ENCODE data around the gene PCCA. TPM values are rescaled to one million over a fixed set of nuclear protein-coding genes. Genes with fewer than 3 reads are reported as not detected.

Gene PCCA
- polyA plus RNA-seq, 4 donors: 3.0 to 24.7 (median 14.8) TPM

DNA sequence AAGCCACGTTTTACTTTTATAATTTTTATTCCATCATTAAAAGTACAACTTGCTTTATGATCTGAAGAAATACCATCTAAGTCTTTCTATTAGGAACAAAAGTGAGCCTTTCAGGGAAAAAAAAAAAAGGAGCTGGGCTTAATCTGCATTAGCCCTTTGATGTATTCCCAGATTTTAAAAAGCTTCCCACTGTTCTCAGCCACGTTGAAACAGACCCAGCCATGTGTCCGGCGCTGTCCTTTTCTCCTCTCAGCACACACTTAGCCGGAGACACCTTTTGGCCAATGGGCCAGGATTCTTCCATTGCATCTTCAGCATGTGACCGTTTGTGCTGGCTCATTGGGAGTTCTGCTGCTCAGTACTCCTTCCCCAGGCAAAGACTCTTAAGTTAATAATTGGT, 394.2 kb downstream of the PCCA start:
- H3K4me3 ChIP-seq (ENCODE audit: low read depth in 1 of 3, low read length in 3 of 3): no peak overlapping the region
- DNase-seq (no peak), FAIRE-seq (no peak)
- no peaks in the 10 kb centered on the region for H3K9me3 ChIP-seq (ENCODE audit: control insufficient read depth in 2 of 2, insufficient read depth in 1 of 2, low read depth in 1 of 2, low read length in 1 of 2)
- peaks cover 0 to 3% (median 0%) of the 10 kb centered on the region in 3 donors for H3K4me1 ChIP-seq (ENCODE audit: control insufficient read depth in 3 of 3, insufficient read depth in 2 of 3, low read depth in 1 of 3, low read length in 2 of 3)
- no peaks in the 10 kb centered on the region for H3K36me3 ChIP-seq (ENCODE audit: control insufficient read depth in 3 of 3, insufficient read depth in 2 of 3, low read depth in 1 of 3, low read length in 3 of 3)
- no peaks in the 10 kb centered on the region for H3K27me3 ChIP-seq (ENCODE audit: control insufficient read depth in 3 of 3, insufficient read depth in 3 of 3, low read length in 3 of 3)
- WGBS, 3 donors: 87 to 91% (median 90%) methylated on average over 6 of the region's 6 CpGs
- no peak overlapping the region for H3K27ac ChIP-seq (ENCODE audit: low read depth in 1 of 3, low read length in 2 of 3)

- FAIRE-seq: no peak
- H3K4me1 ChIP-seq (ENCODE audit: control insufficient read depth in 3 of 3, insufficient read depth in 2 of 3, low read depth in 1 of 3, low read length in 2 of 3): peaks cover 0 to 3% (median 0%) of the 10 kb centered on the region in 3 donors
- H3K27ac ChIP-seq (ENCODE audit: low read depth in 1 of 3, low read length in 2 of 3): no peak overlapping the region
- no peak overlapping the region for H3K4me3 ChIP-seq (ENCODE audit: low read depth in 1 of 3, low read length in 3 of 3)
- H3K9me3 ChIP-seq (ENCODE audit: control insufficient read depth in 2 of 2, insufficient read depth in 1 of 2, low read depth in 1 of 2, low read length in 1 of 2): no peaks in the 10 kb centered on the region
- 48 to 63% (median 58%) methylated on average over 8 of the region's 8 CpGs for WGBS, 3 donors
- no peaks in the 10 kb centered on the region for H3K27me3 ChIP-seq (ENCODE audit: control insufficient read depth in 3 of 3, insufficient read depth in 3 of 3, low read length in 3 of 3)
- H3K36me3 ChIP-seq (ENCODE audit: control insufficient read depth in 3 of 3, insufficient read depth in 2 of 3, low read depth in 1 of 3, low read length in 3 of 3): no peaks in the 10 kb centered on the region
- no peak for DNase-seq
These were observed 395.0 kb downstream of the PCCA start for GRCh38 chr13:100483841-100484381.

DNA sequence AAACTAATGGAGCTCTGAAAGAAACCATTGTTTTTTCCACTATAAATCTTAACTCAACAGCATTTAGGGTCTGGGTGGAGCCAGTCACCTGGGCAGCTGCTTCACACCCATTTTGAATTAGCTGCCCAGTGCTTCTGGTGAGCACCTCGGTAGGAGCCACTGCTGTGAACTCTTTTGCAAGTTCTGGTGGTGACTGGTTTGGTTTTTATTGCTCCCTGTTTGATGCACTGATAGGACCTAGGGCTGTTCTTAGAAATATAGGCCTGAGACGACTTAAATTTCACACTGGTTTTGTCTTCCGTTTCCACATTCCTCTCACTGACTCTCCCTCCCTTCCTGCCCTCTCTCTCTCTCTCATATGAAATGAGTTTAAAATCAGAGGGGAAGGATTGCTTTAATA, 395.8 kb downstream of the PCCA start:
- peak in 1 of 2 donors; percentile 2 for DNase-seq
- WGBS, 3 donors: 39 to 78% (median 67%) methylated on average over 3 of the region's 3 CpGs

DNA sequence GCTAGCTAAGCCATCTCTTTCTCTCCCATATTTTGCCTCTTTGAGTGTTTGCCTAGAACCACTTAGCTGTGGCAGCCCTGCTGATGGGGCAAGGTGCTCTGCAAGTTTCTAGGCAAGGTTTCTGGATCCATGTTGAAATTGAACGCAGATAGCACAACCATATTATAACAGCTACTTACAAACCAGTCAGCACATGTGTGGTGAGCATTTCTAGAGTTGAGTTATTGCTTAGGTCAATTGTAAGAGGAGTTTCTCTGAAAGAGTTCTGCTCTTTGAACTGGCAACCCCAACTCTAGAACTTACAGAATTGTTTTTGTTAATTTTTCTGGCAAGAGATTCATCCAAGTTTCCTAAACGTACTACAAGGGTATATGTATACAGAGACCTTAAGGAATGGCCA, 396.4 kb downstream of the PCCA start:
- Histone ChIP-seq H3K27me3 (ENCODE audit: control insufficient read depth in 3 of 3, insufficient read depth in 3 of 3, low read length in 3 of 3) (no peaks in the 10 kb centered on the region), H3K4me3 (ENCODE audit: low read depth in 1 of 3, low read length in 3 of 3) (no peak overlapping the region), H3K36me3 (ENCODE audit: control insufficient read depth in 3 of 3, insufficient read depth in 2 of 3, low read depth in 1 of 3, low read length in 3 of 3) (no peaks in the 10 kb centered on the region), H3K9me3 (ENCODE audit: control insufficient read depth in 2 of 2, insufficient read depth in 1 of 2, low read depth in 1 of 2, low read length in 1 of 2) (no peaks in the 10 kb centered on the region), H3K4me1 (ENCODE audit: control insufficient read depth in 3 of 3, insufficient read depth in 2 of 3, low read depth in 1 of 3, low read length in 2 of 3) (peaks cover 0 to 3% (median 0%) of the 10 kb centered on the region in 3 donors), H3K27ac (ENCODE audit: low read depth in 1 of 3, low read length in 2 of 3) (no peak overlapping the region)
- no peak for FAIRE-seq
- WGBS, 3 donors: 78 to 96% (median 87%) methylated on average over 2 of the region's 2 CpGs
- DNase-seq: no peak

More for the DNA sequence above, 395.8 kb downstream of the PCCA start:
- Histone ChIP-seq H3K27me3 (ENCODE audit: control insufficient read depth in 3 of 3, insufficient read depth in 3 of 3, low read length in 3 of 3) (no peaks in the 10 kb centered on the region), H3K9me3 (ENCODE audit: control insufficient read depth in 2 of 2, insufficient read depth in 1 of 2, low read depth in 1 of 2, low read length in 1 of 2) (no peaks in the 10 kb centered on the region), H3K4me3 (ENCODE audit: low read depth in 1 of 3, low read length in 3 of 3) (no peak overlapping the region), H3K36me3 (ENCODE audit: control insufficient read depth in 3 of 3, insufficient read depth in 2 of 3, low read depth in 1 of 3, low read length in 3 of 3) (no peaks in the 10 kb centered on the region), H3K4me1 (ENCODE audit: control insufficient read depth in 3 of 3, insufficient read depth in 2 of 3, low read depth in 1 of 3, low read length in 2 of 3) (peaks cover 0 to 3% (median 0%) of the 10 kb centered on the region in 3 donors), H3K27ac (ENCODE audit: low read depth in 1 of 3, low read length in 2 of 3) (no peak overlapping the region)
- no peak for FAIRE-seq

DNA sequence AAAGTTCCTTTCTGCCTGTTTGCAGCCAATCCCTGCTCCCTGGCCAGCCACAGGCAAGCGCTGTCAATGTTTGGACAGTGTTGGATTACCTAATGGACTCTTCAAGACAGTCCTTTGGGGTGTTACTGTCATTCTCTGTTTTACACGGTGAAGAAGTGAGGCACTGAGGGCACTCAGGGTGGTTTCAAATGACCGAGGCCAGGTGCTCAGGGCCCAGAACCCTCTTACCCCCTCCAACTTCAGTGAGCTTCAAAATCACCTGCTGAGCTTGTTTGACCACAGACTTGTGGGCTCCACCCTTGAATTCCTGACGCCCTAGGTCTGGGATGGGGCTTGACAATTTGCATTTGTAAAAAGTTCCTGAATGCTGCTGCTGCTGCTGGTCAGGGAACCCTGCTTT, 401.8 kb downstream of the PCCA start:
- Histone ChIP-seq H3K9me3 (ENCODE audit: control insufficient read depth in 2 of 2, insufficient read depth in 1 of 2, low read depth in 1 of 2, low read length in 1 of 2) (peaks cover 0 to 4% of the 10 kb centered on the region in 2 donors), H3K36me3 (ENCODE audit: control insufficient read depth in 3 of 3, insufficient read depth in 2 of 3, low read depth in 1 of 3, low read length in 3 of 3) (peaks cover 0 to 10% (median 0%) of the 10 kb centered on the region in 3 donors), H3K27me3 (ENCODE audit: control insufficient read depth in 3 of 3, insufficient read depth in 3 of 3, low read length in 3 of 3) (no peaks in the 10 kb centered on the region), H3K4me1 (ENCODE audit: control insufficient read depth in 3 of 3, insufficient read depth in 2 of 3, low read depth in 1 of 3, low read length in 2 of 3) (no peaks in the 10 kb centered on the region), H3K27ac (ENCODE audit: low read depth in 1 of 3, low read length in 2 of 3) (no peak overlapping the region), H3K4me3 (ENCODE audit: low read depth in 1 of 3, low read length in 3 of 3) (no peak overlapping the region)
- WGBS, 3 donors: 62 to 67% (median 66%) methylated on average over 4 of the region's 4 CpGs
- FAIRE-seq (no peak), DNase-seq (no peak)

DNA sequence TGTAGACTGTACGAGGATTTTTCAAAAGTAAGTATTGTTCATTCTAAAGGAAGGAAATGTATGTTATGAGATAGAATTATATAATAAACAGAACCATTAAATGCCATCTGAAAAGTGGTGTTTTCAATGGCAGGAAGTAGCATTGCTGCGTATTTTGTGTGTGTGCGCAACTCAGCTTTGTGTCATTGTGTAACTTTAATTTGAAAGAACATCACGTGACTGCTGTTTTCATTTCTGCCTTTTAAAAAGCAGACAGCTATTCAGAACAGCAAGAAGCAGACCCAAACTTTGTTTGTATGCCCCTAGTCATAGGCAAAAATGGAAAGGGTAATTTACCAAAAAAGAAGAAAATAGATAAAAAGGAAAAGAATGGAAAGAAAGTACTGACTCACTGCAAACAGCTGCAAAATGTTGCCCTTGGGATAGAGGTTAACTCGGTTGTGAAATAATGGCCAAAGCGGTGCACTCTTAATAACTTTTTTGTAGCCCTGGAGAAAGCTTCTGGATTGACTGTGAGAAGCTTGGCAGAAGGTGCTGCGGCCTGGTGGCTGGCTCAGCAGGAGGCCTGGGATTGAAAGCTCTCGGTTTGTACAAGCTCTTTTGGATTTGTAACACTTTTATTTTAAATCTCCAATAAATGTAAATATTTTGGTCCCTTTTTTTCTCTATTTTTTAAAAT, 402.4 kb downstream of the PCCA start:
- WGBS, 3 donors: 77 to 92% (median 89%) methylated on average over 8 of the region's 8 CpGs
- Histone ChIP-seq H3K36me3 (ENCODE audit: control insufficient read depth in 3 of 3, insufficient read depth in 2 of 3, low read depth in 1 of 3, low read length in 3 of 3) (peaks cover 0 to 10% (median 0%) of the 10 kb centered on the region in 3 donors), H3K27me3 (ENCODE audit: control insufficient read depth in 3 of 3, insufficient read depth in 3 of 3, low read length in 3 of 3) (no peaks in the 10 kb centered on the region), H3K9me3 (ENCODE audit: control insufficient read depth in 2 of 2, insufficient read depth in 1 of 2, low read depth in 1 of 2, low read length in 1 of 2) (peaks cover 0 to 4% of the 10 kb centered on the region in 2 donors), H3K4me1 (ENCODE audit: control insufficient read depth in 3 of 3, insufficient read depth in 2 of 3, low read depth in 1 of 3, low read length in 2 of 3) (no peaks in the 10 kb centered on the region), H3K27ac (ENCODE audit: low read depth in 1 of 3, low read length in 2 of 3) (no peak overlapping the region), H3K4me3 (ENCODE audit: low read depth in 1 of 3, low read length in 3 of 3) (no peak overlapping the region)
- FAIRE-seq (no peak), DNase-seq (no peak)

DNA sequence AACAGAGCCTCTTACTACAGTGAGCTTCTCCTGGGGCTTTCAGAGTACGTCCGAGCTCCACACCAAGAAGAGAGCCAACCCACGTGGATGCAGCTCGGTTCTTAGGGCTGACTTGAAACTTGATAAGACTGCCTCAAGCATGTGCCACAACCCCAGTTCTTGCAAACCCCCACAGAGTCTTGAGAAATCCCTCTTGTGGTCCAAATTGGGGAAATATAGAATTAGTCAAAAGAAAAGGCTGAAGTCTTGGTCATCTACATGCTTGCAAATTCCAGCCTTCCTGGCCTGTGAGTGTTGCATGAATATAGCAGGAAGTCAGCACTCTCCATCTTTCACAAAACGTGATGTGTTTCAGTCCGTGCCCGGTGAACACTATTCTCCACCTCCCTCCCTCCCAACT, 404.5 kb downstream of the PCCA start:
- H3K9me3 ChIP-seq (ENCODE audit: control insufficient read depth in 2 of 2, insufficient read depth in 1 of 2, low read depth in 1 of 2, low read length in 1 of 2): peaks cover 0 to 4% of the 10 kb centered on the region in 2 donors
- no peak for DNase-seq
- 87 to 93% (median 92%) methylated on average over 7 of the region's 7 CpGs for WGBS, 3 donors
- no peak overlapping the region for H3K4me3 ChIP-seq (ENCODE audit: low read depth in 1 of 3, low read length in 3 of 3)
- no peaks in the 10 kb centered on the region for H3K27me3 ChIP-seq (ENCODE audit: control insufficient read depth in 3 of 3, insufficient read depth in 3 of 3, low read length in 3 of 3)
- no peaks in the 10 kb centered on the region for H3K4me1 ChIP-seq (ENCODE audit: control insufficient read depth in 3 of 3, insufficient read depth in 2 of 3, low read depth in 1 of 3, low read length in 2 of 3)
- H3K27ac ChIP-seq (ENCODE audit: low read depth in 1 of 3, low read length in 2 of 3): no peak overlapping the region
- H3K36me3 ChIP-seq (ENCODE audit: control insufficient read depth in 3 of 3, insufficient read depth in 2 of 3, low read depth in 1 of 3, low read length in 3 of 3): peaks cover 0 to 10% (median 0%) of the 10 kb centered on the region in 3 donors
- FAIRE-seq: no peak

GRCh38 chr13:100495455-100495854, 406.6 kb downstream of the PCCA start:
- FAIRE-seq: no peak
- Histone ChIP-seq H3K4me3 (ENCODE audit: low read depth in 1 of 3, low read length in 3 of 3) (no peak overlapping the region), H3K4me1 (ENCODE audit: control insufficient read depth in 3 of 3, insufficient read depth in 2 of 3, low read depth in 1 of 3, low read length in 2 of 3) (no peaks in the 10 kb centered on the region), H3K36me3 (ENCODE audit: control insufficient read depth in 3 of 3, insufficient read depth in 2 of 3, low read depth in 1 of 3, low read length in 3 of 3) (peaks cover 0 to 10% (median 0%) of the 10 kb centered on the region in 3 donors), H3K27me3 (ENCODE audit: control insufficient read depth in 3 of 3, insufficient read depth in 3 of 3, low read length in 3 of 3) (no peaks in the 10 kb centered on the region), H3K27ac (ENCODE audit: low read depth in 1 of 3, low read length in 2 of 3) (no peak overlapping the region), H3K9me3 (ENCODE audit: control insufficient read depth in 2 of 2, insufficient read depth in 1 of 2, low read depth in 1 of 2, low read length in 1 of 2) (peaks cover 0 to 4% of the 10 kb centered on the region in 2 donors)
- WGBS, 3 donors: 94 to 97% (median 97%) methylated on average over 1 of the region's 1 CpG
- no peak for DNase-seq

All from small intestine (tissue), 7 donors.